GM23338 (cell line): ENCODE data around the gene RNF114.

Source experiments
- CREB1 ChIP-seq: fragments of 250-450 bp; sonication (Bioruptor Pico); IDR thresholded peaks from 2 replicates; pipeline ENCODE4 v1.5.0; 2020; ENCODE audit warnings: low read depth, mild to moderate bottlenecking, moderate library complexity
- CTCF ChIP-seq, 2 experiments: fragments of 200-600 bp in 1 of 2; sonication (generic) in 1 of 2; conservative IDR thresholded peaks; 2 replicates each; pipeline versions ENCODE4 v1.5.1 to v1.6.1; 2016 to 2017; ENCODE audit warnings: antibody characterized with exemption in 2 of 2, low read depth in 2 of 2, mild to moderate bottlenecking in 2 of 2, moderate library complexity in 1 of 2
- ETS1 ChIP-seq: IDR thresholded peaks from 2 replicates; pipeline ENCODE4 v1.6.1; 2016; ENCODE audit warnings: antibody characterized with exemption
- EZH2 ChIP-seq: fragments of 200-600 bp; sonication (generic); IDR thresholded peaks from one replicate; pipeline ENCODE4 v1.8.0; 2017; ENCODE audit warnings: antibody characterized with exemption, mild to moderate bottlenecking, low read depth; ENCODE audit not compliant: unreplicated experiment
- EZH2phosphoT487 ChIP-seq: fragments of 200-600 bp; sonication (generic); IDR thresholded peaks from one replicate; pipeline ENCODE4 v1.8.1; 2018; ENCODE audit warnings: antibody characterized with exemption; ENCODE audit not compliant: unreplicated experiment
- JUNB ChIP-seq: IDR thresholded peaks from one replicate; pipeline ENCODE4 v1.6.1; 2016; ENCODE audit warnings: antibody characterized with exemption; ENCODE audit not compliant: unreplicated experiment
- NANOG ChIP-seq: IDR thresholded peaks from 2 replicates; pipeline ENCODE4 v1.6.1; 2016; ENCODE audit warnings: antibody characterized with exemption, borderline replicate concordance
- POLR2AphosphoS5 ChIP-seq: IDR thresholded peaks from 2 replicates; pipeline ENCODE4 v1.6.1; 2016; ENCODE audit warnings: antibody characterized with exemption, low read depth
- REST ChIP-seq: IDR thresholded peaks from one replicate; pipeline ENCODE4 v1.6.1; 2018; ENCODE audit warnings: antibody characterized with exemption; ENCODE audit not compliant: unreplicated experiment
- STAT1 ChIP-seq: IDR thresholded peaks from one replicate; pipeline ENCODE4 v1.6.1; 2016; ENCODE audit warnings: antibody characterized with exemption; ENCODE audit not compliant: unreplicated experiment
- ZNF114 ChIP-seq: fragments of 250-450 bp; sonication (Bioruptor Pico); IDR thresholded peaks from 2 replicates; pipeline ENCODE4 v1.5.0; 2020; ENCODE audit warnings: mild to moderate bottlenecking, moderate library complexity
- ZNF462 ChIP-seq: fragments of 250-450 bp; sonication (Bioruptor Pico); IDR thresholded peaks from 2 replicates; pipeline ENCODE4 v1.5.0; 2020; ENCODE audit warnings: mild to moderate bottlenecking, moderate library complexity

- TF ChIP-seq EZH2, result no peak
- TF ChIP-seq CTCF (conservative IDR thresholded peaks at IDR 0.05; ENCODE audit: low read depth in 2 of 2), result no peak
- no peak for TF ChIP-seq CREB1 (CRISPR knock-in tag)
- no peak for TF ChIP-seq NANOG
- TF ChIP-seq ZNF114 (CRISPR knock-in tag), result no peak
- no peak for TF ChIP-seq POLR2AphosphoS5
- TF ChIP-seq REST, result no peak
- TF ChIP-seq JUNB, result no peak
- no peak for TF ChIP-seq EZH2phosphoT487
- no peak for TF ChIP-seq ETS1
- TF ChIP-seq STAT1, result no peak
- no peak for TF ChIP-seq ZNF462
Measured at GRCh38 chr20:49984426-49985153, 48.4 kb downstream of the RNF114 start.
